K562 (cell line): ENCODE results near the gene HAS3. TPM values are rescaled to one million over a fixed set of nuclear protein-coding genes. Genes with fewer than 3 reads are reported as not detected.

Experiments
- C11orf30 ChIP-seq: fragments of 450-650 bp; IDR thresholded peaks from 2 replicates; pipeline ENCODE4 v1.6.1; 2016; ENCODE audit warnings: low read depth, mild to moderate bottlenecking
- SMC3 ChIP-seq: conservative IDR thresholded peaks from 2 replicates; pipeline ENCODE4 v1.6.1; 2011; ENCODE audit warnings: low read depth, low read length, improper control_type of control experiment; ENCODE audit not compliant: insufficient read depth
- TCFL5 ChIP-seq: fragments of 250-450 bp; sonication (Bioruptor Pico); conservative IDR thresholded peaks from 2 replicates; pipeline ENCODE4 v1.6.1; 2021; ENCODE audit warnings: mild to moderate bottlenecking, moderate library complexity, matching md5 sums
- polyA plus RNA-seq, 8 experiments: library from polyadenylated mRNA; depleted of rRNA in 4 of 8; stranded (reverse) in 5 of 8; unstranded in 3 of 8; fragments of >200 nt; fragmentation: Nextera tagmentation in 2 of 8; fragmentation: Illumina TruSeq in 1 of 8; extraction: Ambion mirVana in 2 of 8; extraction: Trizol in 1 of 8; gene quantifications; 2 replicates each; pipeline versions ENCODE4 v1.2.1 to v1.2.3, GENCODE V29; 2011 to 2014; ENCODE audit warnings: inconsistent platforms in 1 of 8, missing spikeins in 1 of 8
- total RNA-seq, 7 experiments: library from RNA; depleted of rRNA in 6 of 7; stranded (reverse); fragments of >200 nt in 6 of 7; fragmentation: Illumina TruSeq in 2 of 7; extraction: Trizol in 2 of 7; gene quantifications; 2 replicates each; pipeline versions ENCODE4 v1.2.1 to v1.2.3, GENCODE V29; 2011 to 2021; ENCODE audit warnings: low replicate concordance in 1 of 7
- TF ChIP-seq, protein P1 (sequence below): fragments of 450-650 bp; IDR thresholded peaks from 2 replicates; pipeline ENCODE4 v1.6.1; 2016; ENCODE audit warnings: low read depth

Gene HAS3
- total and polyA plus RNA-seq, 9 of the 15 experiments (the other 6 are each of a cell fraction or from before 2014, with no cell fraction given), result 0.04 to 0.33 (median 0.13) TPM; not detected in 1

DNA sequence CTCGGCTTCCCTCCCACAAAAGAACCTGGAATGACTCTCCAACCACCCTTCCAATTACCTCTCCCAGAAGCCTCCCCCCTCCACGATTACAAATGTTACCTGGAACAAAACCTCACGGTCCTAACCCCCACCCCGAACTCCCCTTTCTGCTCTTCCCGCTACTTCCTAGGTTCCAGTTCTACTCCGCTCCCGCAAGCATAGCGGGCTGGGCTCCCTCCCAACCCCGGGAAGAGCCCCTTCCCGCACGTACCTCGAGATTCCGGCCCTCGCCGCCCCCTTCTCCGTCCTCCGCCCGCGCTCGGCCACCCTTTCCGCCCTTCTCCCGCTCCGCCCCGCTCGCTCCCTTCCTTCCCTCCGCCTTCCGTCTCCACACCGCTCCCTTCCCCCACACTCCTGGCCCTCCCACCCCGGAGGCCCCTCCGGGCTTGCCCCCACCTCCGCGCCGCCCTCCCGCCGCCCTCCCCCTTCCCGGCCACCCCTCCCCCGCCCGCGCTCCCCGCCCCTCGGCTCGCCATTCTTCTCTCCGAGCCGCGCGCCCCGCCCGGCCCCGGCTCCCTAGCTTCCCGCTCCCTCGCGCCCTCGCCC, 26.5 kb downstream of the HAS3 start (continued):
- TF ChIP-seq, protein P1, sequence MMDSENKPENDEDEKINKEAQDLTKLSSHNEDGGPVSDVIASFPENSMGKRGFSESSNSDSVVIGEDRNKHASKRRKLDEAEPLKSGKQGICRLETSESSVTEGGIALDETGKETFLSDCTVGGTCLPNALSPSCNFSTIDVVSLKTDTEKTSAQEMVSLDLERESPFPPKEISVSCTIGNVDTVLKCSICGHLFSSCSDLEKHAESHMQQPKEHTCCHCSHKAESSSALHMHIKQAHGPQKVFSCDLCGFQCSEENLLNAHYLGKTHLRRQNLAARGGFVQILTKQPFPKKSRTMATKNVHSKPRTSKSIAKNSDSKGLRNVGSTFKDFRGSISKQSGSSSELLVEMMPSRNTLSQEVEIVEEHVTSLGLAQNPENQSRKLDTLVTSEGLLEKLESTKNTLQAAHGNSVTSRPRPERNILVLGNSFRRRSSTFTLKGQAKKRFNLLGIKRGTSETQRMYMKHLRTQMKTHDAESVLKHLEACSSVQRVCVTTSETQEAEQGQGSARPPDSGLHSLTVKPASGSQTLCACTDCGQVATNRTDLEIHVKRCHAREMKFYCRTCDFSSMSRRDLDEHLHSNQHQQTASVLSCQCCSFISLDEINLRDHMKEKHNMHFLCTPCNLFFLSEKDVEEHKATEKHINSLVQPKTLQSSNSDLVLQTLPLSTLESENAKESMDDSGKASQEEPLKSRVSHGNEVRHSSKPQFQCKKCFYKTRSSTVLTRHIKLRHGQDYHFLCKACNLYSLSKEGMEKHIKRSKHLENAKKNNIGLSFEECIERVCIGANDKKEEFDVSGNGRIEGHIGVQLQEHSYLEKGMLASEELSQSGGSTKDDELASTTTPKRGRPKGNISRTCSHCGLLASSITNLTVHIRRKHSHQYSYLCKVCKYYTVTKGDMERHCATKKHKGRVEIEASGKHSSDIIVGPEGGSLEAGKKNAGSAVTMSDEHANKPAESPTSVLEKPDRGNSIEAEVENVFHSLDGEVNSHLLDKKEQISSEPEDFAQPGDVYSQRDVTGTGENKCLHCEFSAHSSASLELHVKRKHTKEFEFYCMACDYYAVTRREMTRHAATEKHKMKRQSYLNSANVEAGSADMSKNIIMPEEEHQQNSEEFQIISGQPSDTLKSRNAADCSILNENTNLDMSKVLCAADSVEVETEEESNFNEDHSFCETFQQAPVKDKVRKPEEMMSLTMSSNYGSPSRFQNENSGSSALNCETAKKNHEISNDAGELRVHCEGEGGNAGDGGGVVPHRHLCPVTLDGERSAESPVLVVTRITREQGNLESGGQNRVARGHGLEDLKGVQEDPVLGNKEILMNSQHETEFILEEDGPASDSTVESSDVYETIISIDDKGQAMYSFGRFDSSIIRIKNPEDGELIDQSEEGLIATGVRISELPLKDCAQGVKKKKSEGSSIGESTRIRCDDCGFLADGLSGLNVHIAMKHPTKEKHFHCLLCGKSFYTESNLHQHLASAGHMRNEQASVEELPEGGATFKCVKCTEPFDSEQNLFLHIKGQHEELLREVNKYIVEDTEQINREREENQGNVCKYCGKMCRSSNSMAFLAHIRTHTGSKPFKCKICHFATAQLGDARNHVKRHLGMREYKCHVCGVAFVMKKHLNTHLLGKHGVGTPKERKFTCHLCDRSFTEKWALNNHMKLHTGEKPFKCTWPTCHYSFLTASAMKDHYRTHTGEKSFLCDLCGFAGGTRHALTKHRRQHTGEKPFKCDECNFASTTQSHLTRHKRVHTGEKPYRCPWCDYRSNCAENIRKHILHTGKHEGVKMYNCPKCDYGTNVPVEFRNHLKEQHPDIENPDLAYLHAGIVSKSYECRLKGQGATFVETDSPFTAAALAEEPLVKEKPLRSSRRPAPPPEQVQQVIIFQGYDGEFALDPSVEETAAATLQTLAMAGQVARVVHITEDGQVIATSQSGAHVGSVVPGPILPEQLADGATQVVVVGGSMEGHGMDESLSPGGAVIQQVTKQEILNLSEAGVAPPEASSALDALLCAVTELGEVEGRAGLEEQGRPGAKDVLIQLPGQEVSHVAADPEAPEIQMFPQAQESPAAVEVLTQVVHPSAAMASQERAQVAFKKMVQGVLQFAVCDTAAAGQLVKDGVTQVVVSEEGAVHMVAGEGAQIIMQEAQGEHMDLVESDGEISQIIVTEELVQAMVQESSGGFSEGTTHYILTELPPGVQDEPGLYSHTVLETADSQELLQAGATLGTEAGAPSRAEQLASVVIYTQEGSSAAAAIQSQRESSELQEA, result 0 out of 2 replicates have a peak, but pooled peaks have one; percentile 10
- TF ChIP-seq TCFL5 (CRISPR knock-in tag) (no peak), SMC3 (no peak), C11orf30 (no peak)
